Measurements from ENCODE around the gene TNFSF15.

Gene TNFSF15

DNA sequence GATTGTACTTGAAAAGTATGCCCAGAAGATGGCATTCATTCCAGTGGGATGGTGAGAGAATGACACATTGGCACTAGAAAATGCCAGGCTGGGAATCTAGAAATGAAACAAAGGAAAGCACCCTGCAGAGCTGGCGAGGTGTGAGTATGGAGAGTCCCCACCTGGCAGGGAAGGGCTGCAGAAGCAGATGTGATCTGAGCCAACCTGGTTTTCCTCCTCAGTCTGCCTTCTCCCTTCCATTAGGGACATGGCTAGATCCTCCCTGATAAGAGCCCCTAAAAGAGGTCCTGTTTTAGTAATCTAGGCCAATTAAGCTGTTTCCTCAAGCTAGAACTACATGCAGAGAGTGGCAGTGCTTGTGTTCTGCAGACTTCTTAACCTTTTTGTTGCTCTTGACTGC is 24.7 kb upstream of the TNFSF15 start (continued):
- TF ChIP-seq SNAI2 (CRISPR knock-in tag; IDR thresholded peaks at IDR 0.05), result no peak
- no peak for TF ChIP-seq ZFP3 (CRISPR knock-in tag; IDR thresholded peaks at IDR 0.05)

DNA sequence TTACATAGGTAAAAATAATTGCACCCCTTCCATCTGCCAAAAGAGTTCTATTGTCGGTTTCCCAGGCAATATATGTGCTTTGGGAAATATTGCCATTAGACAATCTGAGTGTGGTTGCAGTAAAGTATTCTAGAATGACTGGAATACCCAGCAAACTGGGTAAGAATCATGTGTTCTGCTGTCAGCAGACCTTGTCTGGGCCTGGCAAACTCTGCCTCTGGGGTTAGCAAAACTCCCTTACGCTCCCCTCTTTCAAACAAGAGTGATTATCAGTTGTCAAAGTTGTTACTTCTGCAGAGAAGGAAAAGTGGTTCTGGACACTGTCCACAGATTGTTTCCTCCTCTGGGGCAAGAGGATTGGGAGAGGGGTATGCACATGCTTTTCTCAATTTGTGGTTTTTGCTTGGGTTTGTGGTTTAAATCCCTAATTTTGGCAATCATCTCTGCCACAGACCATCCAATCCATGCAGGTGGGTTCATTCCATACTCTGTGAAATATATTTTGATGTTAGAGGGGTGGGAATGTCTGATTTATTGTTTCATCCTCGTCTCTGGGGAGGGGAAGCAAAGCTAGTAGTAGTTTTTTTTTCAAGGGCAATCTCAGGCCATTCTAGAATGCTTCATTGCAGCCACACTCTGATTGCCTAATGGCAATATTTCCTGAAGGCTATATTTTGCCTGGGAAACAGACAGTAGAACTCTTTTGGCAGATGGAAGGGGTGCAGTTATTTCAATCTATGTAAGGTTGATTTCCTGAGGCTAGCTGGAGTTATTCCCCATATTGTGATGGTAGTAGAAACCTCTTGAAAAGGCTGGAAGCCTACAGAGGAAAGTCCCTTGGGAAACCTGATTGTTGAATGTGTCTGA is 24.0 kb upstream of the TNFSF15 start:
- no peak for TF ChIP-seq RARB (CRISPR knock-in tag; IDR thresholded peaks at IDR 0.05)
- TF ChIP-seq, protein P1, sequence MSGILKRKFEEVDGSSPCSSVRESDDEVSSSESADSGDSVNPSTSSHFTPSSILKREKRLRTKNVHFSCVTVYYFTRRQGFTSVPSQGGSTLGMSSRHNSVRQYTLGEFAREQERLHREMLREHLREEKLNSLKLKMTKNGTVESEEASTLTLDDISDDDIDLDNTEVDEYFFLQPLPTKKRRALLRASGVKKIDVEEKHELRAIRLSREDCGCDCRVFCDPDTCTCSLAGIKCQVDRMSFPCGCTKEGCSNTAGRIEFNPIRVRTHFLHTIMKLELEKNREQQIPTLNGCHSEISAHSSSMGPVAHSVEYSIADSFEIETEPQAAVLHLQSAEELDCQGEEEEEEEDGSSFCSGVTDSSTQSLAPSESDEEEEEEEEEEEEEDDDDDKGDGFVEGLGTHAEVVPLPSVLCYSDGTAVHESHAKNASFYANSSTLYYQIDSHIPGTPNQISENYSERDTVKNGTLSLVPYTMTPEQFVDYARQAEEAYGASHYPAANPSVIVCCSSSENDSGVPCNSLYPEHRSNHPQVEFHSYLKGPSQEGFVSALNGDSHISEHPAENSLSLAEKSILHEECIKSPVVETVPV (CRISPR knock-in tag; IDR thresholded peaks at IDR 0.05), result no peak
- no peak for TF ChIP-seq TOX (CRISPR knock-in tag; IDR thresholded peaks at IDR 0.05; ENCODE audit: borderline replicate concordance)
- no peak for TF ChIP-seq ZNF8 (CRISPR knock-in tag; IDR thresholded peaks at IDR 0.05)
- no peak for TF ChIP-seq ZFP30 (CRISPR knock-in tag; IDR thresholded peaks at IDR 0.05)
- no peak for TF ChIP-seq ISL1 (CRISPR knock-in tag; IDR thresholded peaks at IDR 0.05)
- TF ChIP-seq SNAI2 (CRISPR knock-in tag; IDR thresholded peaks at IDR 0.05), result no peak
- TF ChIP-seq, protein P2, sequence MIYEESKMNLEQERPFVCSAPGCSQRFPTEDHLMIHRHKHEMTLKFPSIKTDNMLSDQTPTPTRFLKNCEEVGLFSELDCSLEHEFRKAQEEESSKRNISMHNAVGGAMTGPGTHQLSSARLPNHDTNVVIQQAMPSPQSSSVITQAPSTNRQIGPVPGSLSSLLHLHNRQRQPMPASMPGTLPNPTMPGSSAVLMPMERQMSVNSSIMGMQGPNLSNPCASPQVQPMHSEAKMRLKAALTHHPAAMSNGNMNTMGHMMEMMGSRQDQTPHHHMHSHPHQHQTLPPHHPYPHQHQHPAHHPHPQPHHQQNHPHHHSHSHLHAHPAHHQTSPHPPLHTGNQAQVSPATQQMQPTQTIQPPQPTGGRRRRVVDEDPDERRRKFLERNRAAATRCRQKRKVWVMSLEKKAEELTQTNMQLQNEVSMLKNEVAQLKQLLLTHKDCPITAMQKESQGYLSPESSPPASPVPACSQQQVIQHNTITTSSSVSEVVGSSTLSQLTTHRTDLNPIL (CRISPR knock-in tag; IDR thresholded peaks at IDR 0.05; ENCODE audit: low read depth), result no peak
- TF ChIP-seq, protein P3, sequence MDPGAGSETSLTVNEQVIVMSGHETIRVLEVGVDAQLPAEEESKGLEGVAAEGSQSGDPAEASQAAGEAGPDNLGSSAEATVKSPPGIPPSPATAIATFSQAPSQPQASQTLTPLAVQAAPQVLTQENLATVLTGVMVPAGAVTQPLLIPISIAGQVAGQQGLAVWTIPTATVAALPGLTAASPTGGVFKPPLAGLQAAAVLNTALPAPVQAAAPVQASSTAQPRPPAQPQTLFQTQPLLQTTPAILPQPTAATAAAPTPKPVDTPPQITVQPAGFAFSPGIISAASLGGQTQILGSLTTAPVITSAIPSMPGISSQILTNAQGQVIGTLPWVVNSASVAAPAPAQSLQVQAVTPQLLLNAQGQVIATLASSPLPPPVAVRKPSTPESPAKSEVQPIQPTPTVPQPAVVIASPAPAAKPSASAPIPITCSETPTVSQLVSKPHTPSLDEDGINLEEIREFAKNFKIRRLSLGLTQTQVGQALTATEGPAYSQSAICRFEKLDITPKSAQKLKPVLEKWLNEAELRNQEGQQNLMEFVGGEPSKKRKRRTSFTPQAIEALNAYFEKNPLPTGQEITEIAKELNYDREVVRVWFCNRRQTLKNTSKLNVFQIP (CRISPR knock-in tag; IDR thresholded peaks at IDR 0.05; ENCODE audit: borderline replicate concordance, low read depth), result no peak
- TF ChIP-seq OSR1 (CRISPR knock-in tag; IDR thresholded peaks at IDR 0.05), result no peak
- TF ChIP-seq GLIS3 (CRISPR knock-in tag; IDR thresholded peaks at IDR 0.05), result no peak
- no peak for TF ChIP-seq BACH2 (CRISPR knock-in tag; IDR thresholded peaks at IDR 0.05; ENCODE audit: borderline replicate concordance)
- TF ChIP-seq CSDC2 (CRISPR knock-in tag; IDR thresholded peaks at IDR 0.05), result no peak
- TF ChIP-seq, protein P4, sequence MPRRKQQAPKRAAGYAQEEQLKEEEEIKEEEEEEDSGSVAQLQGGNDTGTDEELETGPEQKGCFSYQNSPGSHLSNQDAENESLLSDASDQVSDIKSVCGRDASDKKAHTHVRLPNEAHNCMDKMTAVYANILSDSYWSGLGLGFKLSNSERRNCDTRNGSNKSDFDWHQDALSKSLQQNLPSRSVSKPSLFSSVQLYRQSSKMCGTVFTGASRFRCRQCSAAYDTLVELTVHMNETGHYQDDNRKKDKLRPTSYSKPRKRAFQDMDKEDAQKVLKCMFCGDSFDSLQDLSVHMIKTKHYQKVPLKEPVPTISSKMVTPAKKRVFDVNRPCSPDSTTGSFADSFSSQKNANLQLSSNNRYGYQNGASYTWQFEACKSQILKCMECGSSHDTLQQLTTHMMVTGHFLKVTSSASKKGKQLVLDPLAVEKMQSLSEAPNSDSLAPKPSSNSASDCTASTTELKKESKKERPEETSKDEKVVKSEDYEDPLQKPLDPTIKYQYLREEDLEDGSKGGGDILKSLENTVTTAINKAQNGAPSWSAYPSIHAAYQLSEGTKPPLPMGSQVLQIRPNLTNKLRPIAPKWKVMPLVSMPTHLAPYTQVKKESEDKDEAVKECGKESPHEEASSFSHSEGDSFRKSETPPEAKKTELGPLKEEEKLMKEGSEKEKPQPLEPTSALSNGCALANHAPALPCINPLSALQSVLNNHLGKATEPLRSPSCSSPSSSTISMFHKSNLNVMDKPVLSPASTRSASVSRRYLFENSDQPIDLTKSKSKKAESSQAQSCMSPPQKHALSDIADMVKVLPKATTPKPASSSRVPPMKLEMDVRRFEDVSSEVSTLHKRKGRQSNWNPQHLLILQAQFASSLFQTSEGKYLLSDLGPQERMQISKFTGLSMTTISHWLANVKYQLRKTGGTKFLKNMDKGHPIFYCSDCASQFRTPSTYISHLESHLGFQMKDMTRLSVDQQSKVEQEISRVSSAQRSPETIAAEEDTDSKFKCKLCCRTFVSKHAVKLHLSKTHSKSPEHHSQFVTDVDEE (CRISPR knock-in tag; IDR thresholded peaks at IDR 0.05), result no peak
- TF ChIP-seq ARNTL (CRISPR knock-in tag; IDR thresholded peaks at IDR 0.05; ENCODE audit: borderline replicate concordance, low read depth), result no peak
- no peak for TF ChIP-seq TCF4 (CRISPR knock-in tag; IDR thresholded peaks at IDR 0.05; ENCODE audit: borderline replicate concordance)
- no peak for TF ChIP-seq PPARA (CRISPR knock-in tag; IDR thresholded peaks at IDR 0.05; ENCODE audit: borderline replicate concordance)
- no peak for TF ChIP-seq ZFP3 (CRISPR knock-in tag; IDR thresholded peaks at IDR 0.05)
- TF ChIP-seq ZNF70 (CRISPR knock-in tag; IDR thresholded peaks at IDR 0.05), result no peak
- TF ChIP-seq, protein P5, sequence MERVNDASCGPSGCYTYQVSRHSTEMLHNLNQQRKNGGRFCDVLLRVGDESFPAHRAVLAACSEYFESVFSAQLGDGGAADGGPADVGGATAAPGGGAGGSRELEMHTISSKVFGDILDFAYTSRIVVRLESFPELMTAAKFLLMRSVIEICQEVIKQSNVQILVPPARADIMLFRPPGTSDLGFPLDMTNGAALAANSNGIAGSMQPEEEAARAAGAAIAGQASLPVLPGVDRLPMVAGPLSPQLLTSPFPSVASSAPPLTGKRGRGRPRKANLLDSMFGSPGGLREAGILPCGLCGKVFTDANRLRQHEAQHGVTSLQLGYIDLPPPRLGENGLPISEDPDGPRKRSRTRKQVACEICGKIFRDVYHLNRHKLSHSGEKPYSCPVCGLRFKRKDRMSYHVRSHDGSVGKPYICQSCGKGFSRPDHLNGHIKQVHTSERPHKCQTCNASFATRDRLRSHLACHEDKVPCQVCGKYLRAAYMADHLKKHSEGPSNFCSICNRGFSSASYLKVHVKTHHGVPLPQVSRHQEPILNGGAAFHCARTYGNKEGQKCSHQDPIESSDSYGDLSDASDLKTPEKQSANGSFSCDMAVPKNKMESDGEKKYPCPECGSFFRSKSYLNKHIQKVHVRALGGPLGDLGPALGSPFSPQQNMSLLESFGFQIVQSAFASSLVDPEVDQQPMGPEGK (CRISPR knock-in tag; IDR thresholded peaks at IDR 0.05; ENCODE audit: borderline replicate concordance), result no peak
- no peak for ATAC-seq

DNA sequence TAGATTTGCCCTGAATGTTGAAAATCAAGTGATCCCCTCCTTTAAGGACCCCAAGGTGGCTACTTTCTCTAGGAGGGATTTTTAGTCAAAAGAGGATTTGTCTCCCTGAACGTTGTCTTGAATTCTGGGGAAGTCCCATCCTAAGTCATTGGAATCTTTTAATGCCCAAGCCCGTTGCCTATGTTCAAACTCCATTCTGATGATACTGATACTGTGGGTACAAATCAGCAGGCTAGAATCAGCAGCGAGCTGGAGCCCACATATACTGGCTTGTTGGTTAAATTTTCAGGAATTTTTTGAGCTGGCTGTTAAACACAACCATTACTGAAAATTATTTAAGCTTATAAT is 22.4 kb upstream of the TNFSF15 start:
- TF ChIP-seq TCF4 (CRISPR knock-in tag; IDR thresholded peaks at IDR 0.05; ENCODE audit: borderline replicate concordance) (no peak), ISL1 (CRISPR knock-in tag; IDR thresholded peaks at IDR 0.05) (no peak)
- TF ChIP-seq, protein P1 (CRISPR knock-in tag; IDR thresholded peaks at IDR 0.05), result no peak
- TF ChIP-seq, protein P3 (CRISPR knock-in tag; IDR thresholded peaks at IDR 0.05; ENCODE audit: borderline replicate concordance, low read depth), result no peak
- ATAC-seq, result no peak

Data from SK-N-SH treated with all-trans-retinoic acid at 6 μM for 48 hours (cell line).